HL-60 (cell line): ENCODE data around the gene UNC5C.

Experiments
- POLR2AphosphoS5 ChIP-seq: IDR thresholded peaks from 2 replicates; pipeline ENCODE4 v1.6.1; 2012; ENCODE audit warnings: low read depth
- TF ChIP-seq, protein P1 (sequence below): IDR thresholded peaks from one replicate; pipeline ENCODE4 v1.5.1; 2011; ENCODE audit warnings: low read length, control low read depth, inconsistent platforms; ENCODE audit not compliant: insufficient read depth

DNA sequence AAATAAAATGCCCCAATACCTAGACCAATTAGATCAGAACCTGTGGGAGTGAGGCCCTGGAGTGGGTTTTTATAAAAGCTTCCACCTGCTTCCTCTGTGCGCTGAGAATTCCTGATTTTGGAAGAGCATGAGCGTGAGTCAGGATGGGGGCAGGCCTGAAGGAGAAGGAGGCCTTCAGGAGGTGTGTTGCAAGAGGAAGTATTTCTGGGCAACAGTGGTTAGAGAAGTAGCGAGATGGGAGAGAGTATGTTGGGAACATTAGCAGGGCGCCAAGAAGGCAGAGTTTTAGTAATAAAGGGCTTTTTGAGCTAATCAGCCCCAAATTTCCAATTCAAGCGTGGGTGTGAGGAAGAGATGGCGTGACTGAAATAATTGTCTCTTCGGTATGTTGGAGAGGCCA is 349.8 kb downstream of the UNC5C start:
- TF ChIP-seq POLR2AphosphoS5: no peak
- TF ChIP-seq, protein P1, sequence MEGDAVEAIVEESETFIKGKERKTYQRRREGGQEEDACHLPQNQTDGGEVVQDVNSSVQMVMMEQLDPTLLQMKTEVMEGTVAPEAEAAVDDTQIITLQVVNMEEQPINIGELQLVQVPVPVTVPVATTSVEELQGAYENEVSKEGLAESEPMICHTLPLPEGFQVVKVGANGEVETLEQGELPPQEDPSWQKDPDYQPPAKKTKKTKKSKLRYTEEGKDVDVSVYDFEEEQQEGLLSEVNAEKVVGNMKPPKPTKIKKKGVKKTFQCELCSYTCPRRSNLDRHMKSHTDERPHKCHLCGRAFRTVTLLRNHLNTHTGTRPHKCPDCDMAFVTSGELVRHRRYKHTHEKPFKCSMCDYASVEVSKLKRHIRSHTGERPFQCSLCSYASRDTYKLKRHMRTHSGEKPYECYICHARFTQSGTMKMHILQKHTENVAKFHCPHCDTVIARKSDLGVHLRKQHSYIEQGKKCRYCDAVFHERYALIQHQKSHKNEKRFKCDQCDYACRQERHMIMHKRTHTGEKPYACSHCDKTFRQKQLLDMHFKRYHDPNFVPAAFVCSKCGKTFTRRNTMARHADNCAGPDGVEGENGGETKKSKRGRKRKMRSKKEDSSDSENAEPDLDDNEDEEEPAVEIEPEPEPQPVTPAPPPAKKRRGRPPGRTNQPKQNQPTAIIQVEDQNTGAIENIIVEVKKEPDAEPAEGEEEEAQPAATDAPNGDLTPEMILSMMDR: no peak
